Measurements from ENCODE around the gene HMGCR. TPM values are rescaled to one million over a fixed set of nuclear protein-coding genes. Genes with fewer than 3 reads are reported as not detected.

The HMGCR gene
- polyA plus RNA-seq, 3 donors: 19.8 to 33.3 (median 31.9) TPM

GRCh38 chr5:75337366-75338021, 474 bp downstream of the HMGCR start:
- H3K9me3 ChIP-seq (replicated peaks in 1 of 2; ENCODE audit: control insufficient read depth in 1 of 2, insufficient read depth in 1 of 2, low read length in 2 of 2): no peaks in the 10 kb centered on the region
- Mint-ChIP-seq H3K4me1 (peaks cover 35% of the 10 kb centered on the region), H3K36me3 (peaks cover 6 to 9% of the 10 kb centered on the region in 2 donors), H3K4me3 (no peak overlapping the region), H3K27ac (no peak overlapping the region), H3K9me3 (peaks cover 0 to 4% (median 0%) of the 10 kb centered on the region in 7 donors), H3K27me3 (ENCODE audit: low read depth in 3 of 3) (no peaks in the 10 kb centered on the region)
- H2AFZ ChIP-seq (ENCODE audit: insufficient read depth, low read depth, low read length, poor library complexity, severe bottlenecking): peak overlapping the region; percentile 74
- no peak for TF ChIP-seq CTCF (IDR thresholded peaks at IDR 0.05)
- H3K4me3 ChIP-seq (replicated peaks in 1 of 3; ENCODE audit: low read depth in 2 of 3, low read length in 3 of 3): peak overlapping the region; percentile 79 to 87 (median 82)
- no peaks in the 10 kb centered on the region for H3K27me3 ChIP-seq (ENCODE audit: control insufficient read depth in 2 of 2, insufficient read depth in 2 of 2, low read length in 2 of 2)
- WGBS (ENCODE audit: insufficient coverage): 0% methylated on average over 41 of the region's 50 CpGs
- peaks cover 43% of the 10 kb centered on the region for H4K20me1 ChIP-seq (ENCODE audit: insufficient read depth, low read length)
- intact Hi-C loops (cut with micrococcal nuclease): loop anchor here (2.0 to 5.0 kb wide), 3 partner anchors 17 to 101 kb away; partner anchors contain the start of gene ANKRD31 (in 2 of the 2)
- H3K79me2 ChIP-seq (ENCODE audit: insufficient read depth, low read length): peaks cover 54% of the 10 kb centered on the region
- peak overlapping the region; percentile 92 to 95 for H3K27ac ChIP-seq (ENCODE audit: low read depth in 1 of 2, low read length in 2 of 2)
- peaks cover 2% of the 10 kb centered on the region in 2 donors for H3K36me3 ChIP-seq (replicated peaks in 1 of 2; ENCODE audit: control insufficient read depth in 1 of 2, insufficient read depth in 2 of 2, low read length in 2 of 2)
- peak in 2 of 3 donors; percentile 25 to 32 for DNase-seq
- H3K9ac ChIP-seq (ENCODE audit: insufficient read depth, low read length, poor library complexity, severe bottlenecking): peak overlapping the region; percentile 80
- peaks cover 23 to 33% of the 10 kb centered on the region in 2 donors for H3K4me1 ChIP-seq (ENCODE audit: control insufficient read depth in 1 of 2, insufficient read depth in 2 of 2, low read length in 2 of 2)
- H3K4me2 ChIP-seq (replicated peaks; ENCODE audit: extremely low read depth, low read length, poor library complexity, severe bottlenecking): peak overlapping the region; percentile 86

GRCh38 chr5:75338408-75338807, 1.4 kb downstream of the HMGCR start:
- intact Hi-C loops (cut with micrococcal nuclease): loop anchor here in 1 of 2 donors (5.0 kb wide), 1 partner anchor 101 kb away; the partner anchor contains the start of gene ANKRD31
- DNase-seq: no peak
- Mint-ChIP-seq H3K9me3 (no peaks in the 10 kb centered on the region), H3K27me3 (ENCODE audit: low read depth in 3 of 3) (no peaks in the 10 kb centered on the region), H3K4me3 (no peak overlapping the region), H3K27ac (no peak overlapping the region), H3K36me3 (peaks cover 8 to 18% of the 10 kb centered on the region in 2 donors), H3K4me1 (peaks cover 35% of the 10 kb centered on the region)
- TF ChIP-seq CTCF (IDR thresholded peaks at IDR 0.05): no peak
- peaks cover 52% of the 10 kb centered on the region for H4K20me1 ChIP-seq (ENCODE audit: insufficient read depth, low read length)
- H3K27ac ChIP-seq (ENCODE audit: low read depth in 1 of 2, low read length in 2 of 2): no peak overlapping the region
- H2AFZ ChIP-seq (ENCODE audit: insufficient read depth, low read depth, low read length, poor library complexity, severe bottlenecking): no peak overlapping the region
- H3K27me3 ChIP-seq (ENCODE audit: control insufficient read depth in 2 of 2, insufficient read depth in 2 of 2, low read length in 2 of 2): no peaks in the 10 kb centered on the region
- H3K9me3 ChIP-seq (replicated peaks in 1 of 2; ENCODE audit: control insufficient read depth in 1 of 2, insufficient read depth in 1 of 2, low read length in 2 of 2): no peaks in the 10 kb centered on the region
- peak overlapping the region; percentile 80 for H3K9ac ChIP-seq (ENCODE audit: insufficient read depth, low read length, poor library complexity, severe bottlenecking)
- peak overlapping the region in 1 of 3 experiments; percentile 82 for H3K4me3 ChIP-seq (replicated peaks in 1 of 3; ENCODE audit: low read depth in 2 of 3, low read length in 3 of 3)
- peaks cover 4 to 11% of the 10 kb centered on the region in 2 donors for H3K36me3 ChIP-seq (replicated peaks in 1 of 2; ENCODE audit: control insufficient read depth in 1 of 2, insufficient read depth in 2 of 2, low read length in 2 of 2)
- peak overlapping the region; percentile 86 for H3K4me2 ChIP-seq (replicated peaks; ENCODE audit: extremely low read depth, low read length, poor library complexity, severe bottlenecking)
- no CpG with 5 or more reads among the region's 2 CpGs for WGBS (ENCODE audit: insufficient coverage)
- peaks cover 63% of the 10 kb centered on the region for H3K79me2 ChIP-seq (ENCODE audit: insufficient read depth, low read length)
- peaks cover 23 to 33% of the 10 kb centered on the region in 2 donors for H3K4me1 ChIP-seq (ENCODE audit: control insufficient read depth in 1 of 2, insufficient read depth in 2 of 2, low read length in 2 of 2)

Measured in CD14-positive monocyte (primary cell).